Coronary artery (tissue), 2 donors: ENCODE data around the gene ABCC9.
A peak's percentile ranks its signal among the peaks of the same experiment; 100 is the strongest.
"Not testable (repeated sequence)": the region's sequence is repeated elsewhere in the genome, so short reads cannot be mapped to it uniquely, and the experiment has no call there.

Experiments
- DNase-seq: peaks from one replicate; pipeline ENCODE4 v3.0.0-alpha.2; 2017; ENCODE audit warnings: low spot score
- H3K27ac ChIP-seq, 2 donors: fragments of 200-600 bp; sonication (generic); one replicate each; pipeline ENCODE4 v1.5.1; 2016 to 2019
- H3K4me3 ChIP-seq: fragments of 200-600 bp; sonication (generic); 2 replicates; pipeline ENCODE4 v1.5.1; 2016; ENCODE audit warnings: mild to moderate bottlenecking, moderate library complexity
- CTCF ChIP-seq: fragments of 200-600 bp; sonication (generic); IDR thresholded peaks from one replicate; pipeline ENCODE4 v1.5.1; 2019; ENCODE audit warnings: antibody characterized with exemption

The ABCC9 gene

GRCh38 chr12:21939435-21939834 lies 1.8 kb downstream of the ABCC9 start:
- H3K4me3 ChIP-seq = peak overlapping the region; percentile 77
- TF ChIP-seq CTCF = no peak
- peak overlapping the region in 1 of 2 donors; percentile 41 for H3K27ac ChIP-seq
- no peak for DNase-seq

- peak overlapping the region; percentile 77 for H3K4me3 ChIP-seq
- no peak for TF ChIP-seq CTCF
- no peak overlapping the region for H3K27ac ChIP-seq
- DNase-seq = no peak
These were observed 2.3 kb downstream of the ABCC9 start for GRCh38 chr12:21938879-21939278.

- Histone ChIP-seq H3K4me3 (no peak overlapping the region), H3K27ac (no peak overlapping the region)
- TF ChIP-seq CTCF = no peak
- DNase-seq = no peak
These were observed 7.1 kb downstream of the ABCC9 start for GRCh38 chr12:21934173-21934572.

- TF ChIP-seq CTCF = no peak
- H3K27ac ChIP-seq = no peak overlapping the region
- no peak overlapping the region for H3K4me3 ChIP-seq
- no peak for DNase-seq
These were observed 7.6 kb downstream of the ABCC9 start for GRCh38 chr12:21933656-21934055.

GRCh38 chr12:21929972-21930371 lies 11.3 kb downstream of the ABCC9 start:
- H3K4me3 ChIP-seq, H3K27ac ChIP-seq, DNase-seq: not testable (repeated sequence)

GRCh38 chr12:21925296-21925913 lies 15.8 kb downstream of the ABCC9 start:
- TF ChIP-seq CTCF = no peak

GRCh38 chr12:21921436-21921835 lies 19.8 kb downstream of the ABCC9 start:
- no peak overlapping the region for H3K4me3 ChIP-seq
- no peak for DNase-seq
- H3K27ac ChIP-seq = no peak overlapping the region
- TF ChIP-seq CTCF = no peak

More at GRCh38 chr12:21925296-21925913, 15.8 kb downstream of the ABCC9 start:
- no peak overlapping the region for H3K27ac ChIP-seq
- DNase-seq = no peak
- no peak overlapping the region for H3K4me3 ChIP-seq
